ENCODE measurements around the gene FAM162B. TPM values are rescaled to one million over a fixed set of nuclear protein-coding genes. Genes with fewer than 3 reads are reported as not detected.

FAM162B gene
- total RNA-seq, 1 donor from 2014 or later = not detected

DNA sequence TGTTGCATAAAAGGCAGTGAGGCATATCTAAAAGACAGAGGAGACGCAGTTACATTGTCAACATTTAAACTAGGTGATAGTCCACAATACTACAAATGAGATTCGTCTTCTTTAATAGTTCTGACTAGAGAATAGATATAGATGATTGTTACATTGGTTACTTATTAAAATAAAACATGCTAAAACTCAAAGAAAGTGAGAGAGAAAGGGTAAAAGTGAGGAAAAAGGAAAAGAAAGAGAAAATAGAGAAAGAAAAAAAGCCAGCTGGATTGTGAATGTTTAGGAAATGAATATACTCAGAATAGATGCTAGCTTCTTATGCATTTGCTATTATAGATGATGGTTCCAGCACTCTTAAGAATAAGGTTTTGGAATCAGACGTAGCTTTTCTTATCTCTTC lies 27.7 kb upstream of the FAM162B start:
- ATAC-seq (ENCODE audit: low read depth) (no peak), DNase-seq (no peak)
- TF ChIP-seq, protein P1, sequence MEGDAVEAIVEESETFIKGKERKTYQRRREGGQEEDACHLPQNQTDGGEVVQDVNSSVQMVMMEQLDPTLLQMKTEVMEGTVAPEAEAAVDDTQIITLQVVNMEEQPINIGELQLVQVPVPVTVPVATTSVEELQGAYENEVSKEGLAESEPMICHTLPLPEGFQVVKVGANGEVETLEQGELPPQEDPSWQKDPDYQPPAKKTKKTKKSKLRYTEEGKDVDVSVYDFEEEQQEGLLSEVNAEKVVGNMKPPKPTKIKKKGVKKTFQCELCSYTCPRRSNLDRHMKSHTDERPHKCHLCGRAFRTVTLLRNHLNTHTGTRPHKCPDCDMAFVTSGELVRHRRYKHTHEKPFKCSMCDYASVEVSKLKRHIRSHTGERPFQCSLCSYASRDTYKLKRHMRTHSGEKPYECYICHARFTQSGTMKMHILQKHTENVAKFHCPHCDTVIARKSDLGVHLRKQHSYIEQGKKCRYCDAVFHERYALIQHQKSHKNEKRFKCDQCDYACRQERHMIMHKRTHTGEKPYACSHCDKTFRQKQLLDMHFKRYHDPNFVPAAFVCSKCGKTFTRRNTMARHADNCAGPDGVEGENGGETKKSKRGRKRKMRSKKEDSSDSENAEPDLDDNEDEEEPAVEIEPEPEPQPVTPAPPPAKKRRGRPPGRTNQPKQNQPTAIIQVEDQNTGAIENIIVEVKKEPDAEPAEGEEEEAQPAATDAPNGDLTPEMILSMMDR (IDR thresholded peaks at IDR 0.05) = no peak
- CTCF ChIA-PET = no interaction called here
- POLR2A ChIA-PET = no interaction called here
- Mint-ChIP-seq H3K27ac (no peak overlapping the region), H3K4me3 (no peak overlapping the region), H3K4me1 (no peaks in the 10 kb centered on the region), H3K27me3 (peaks cover 4% of the 10 kb centered on the region), H3K36me3 (ENCODE audit: low read depth) (no peaks in the 10 kb centered on the region), H3K9me3 (peaks cover 3% of the 10 kb centered on the region)
- intact Hi-C loops (cut with micrococcal nuclease) = no loop called here

DNA sequence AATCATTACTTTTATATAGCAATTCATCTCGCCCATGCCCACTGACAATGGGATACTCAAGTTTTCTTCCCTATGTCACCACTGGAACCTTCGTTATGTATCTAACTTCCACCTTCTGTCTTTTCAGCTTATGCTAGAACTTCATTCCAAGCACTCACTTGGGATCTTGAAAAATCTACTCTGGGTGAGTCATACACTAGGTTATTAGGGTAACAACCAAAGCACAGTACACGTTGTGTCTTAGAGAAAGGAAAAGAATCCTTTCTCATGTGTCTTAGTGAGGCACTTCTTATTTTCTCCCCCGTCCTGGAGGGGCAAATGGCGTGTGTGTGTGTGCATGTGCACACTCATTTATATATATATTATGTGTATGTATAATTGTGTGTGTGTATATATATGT lies 18.3 kb upstream of the FAM162B start:
- intact Hi-C loops (cut with micrococcal nuclease) = no loop called here
- Mint-ChIP-seq H3K27ac (no peak overlapping the region), H3K27me3 (peaks cover 18% of the 10 kb centered on the region), H3K9me3 (no peaks in the 10 kb centered on the region), H3K4me3 (no peak overlapping the region), H3K4me1 (no peaks in the 10 kb centered on the region), H3K36me3 (ENCODE audit: low read depth) (no peaks in the 10 kb centered on the region)
- ATAC-seq (ENCODE audit: low read depth) (no peak), DNase-seq (no peak)
- ChIA-PET CTCF (no interaction called here), POLR2A (no interaction called here)
- TF ChIP-seq, protein P1 (IDR thresholded peaks at IDR 0.05) = no peak

DNA sequence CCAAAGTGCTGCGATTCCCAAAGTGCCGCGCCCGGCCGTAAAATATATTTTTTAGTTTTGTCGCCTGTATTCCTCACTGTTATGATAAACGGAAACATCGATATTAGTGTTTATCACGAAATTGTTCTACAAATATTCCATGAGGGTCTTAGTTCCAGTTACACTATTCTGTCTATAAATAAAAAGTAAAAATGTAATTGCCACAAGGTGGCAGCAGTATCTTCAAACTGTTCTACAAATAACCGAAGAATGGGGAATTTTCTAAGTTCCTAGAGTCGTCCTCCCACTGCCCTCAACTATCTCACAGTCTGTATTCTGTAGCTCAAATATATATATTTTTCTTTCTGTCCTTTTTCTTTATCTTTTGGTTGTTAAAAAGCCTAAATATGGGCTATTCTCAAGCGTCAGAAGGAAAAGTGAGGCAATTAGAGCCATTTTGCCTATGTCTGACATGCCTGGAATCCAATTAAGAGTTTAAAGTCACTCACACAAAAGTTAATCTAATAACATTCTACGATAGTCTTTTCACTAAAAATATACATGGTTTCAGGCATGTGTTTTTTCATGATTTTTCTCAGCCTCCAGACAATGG lies 14.2 kb upstream of the FAM162B start:
- H3K36me3 Mint-ChIP-seq (ENCODE audit: low read depth) = no peaks in the 10 kb centered on the region
- ChIA-PET POLR2A (no interaction called here), CTCF (interaction anchor here (1.1 kb wide), 1 partner anchor 28 kb away, joined by 3 read pairs; no protein-coding TSS in a partner anchor)
- intact Hi-C loops (cut with micrococcal nuclease) = loop anchor here (1.0 kb wide), 2 partner anchors 68 to 190 kb away; no protein-coding TSS in a partner anchor
- TF ChIP-seq, protein P1 (IDR thresholded peaks at IDR 0.05) = no peak
- H3K27ac Mint-ChIP-seq = no peak overlapping the region
- no peaks in the 10 kb centered on the region for H3K9me3 Mint-ChIP-seq
- ATAC-seq (ENCODE audit: low read depth) (no peak), DNase-seq (no peak)
- H3K4me1 Mint-ChIP-seq = no peaks in the 10 kb centered on the region
- no peak overlapping the region for H3K4me3 Mint-ChIP-seq
- peaks cover 12% of the 10 kb centered on the region for H3K27me3 Mint-ChIP-seq

DNA sequence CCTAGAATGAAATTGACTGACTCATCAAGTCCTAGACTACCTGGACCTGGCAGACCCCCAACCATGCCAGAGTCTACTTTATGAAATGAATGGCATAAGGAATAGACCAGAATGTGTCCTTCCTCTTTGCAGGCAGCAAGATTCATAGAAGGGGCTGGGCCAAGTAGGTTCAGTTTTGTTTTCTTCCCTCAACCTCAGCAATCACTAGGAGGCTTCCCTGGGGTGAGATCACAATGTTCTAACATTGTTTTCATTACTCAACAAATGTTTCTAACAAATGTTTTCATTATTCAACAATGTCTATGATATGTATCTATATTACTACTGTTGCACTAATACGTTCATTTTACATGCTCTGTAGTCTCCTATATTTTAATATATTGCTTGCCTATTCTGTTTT lies 8.4 kb upstream of the FAM162B start:
- Mint-ChIP-seq H3K27ac (no peak overlapping the region), H3K9me3 (no peaks in the 10 kb centered on the region), H3K4me3 (no peak overlapping the region), H3K4me1 (no peaks in the 10 kb centered on the region), H3K27me3 (peaks cover 12% of the 10 kb centered on the region), H3K36me3 (ENCODE audit: low read depth) (no peaks in the 10 kb centered on the region)
- ATAC-seq (ENCODE audit: low read depth) (no peak), DNase-seq (no peak)
- ChIA-PET POLR2A (no interaction called here), CTCF (no interaction called here)
- intact Hi-C loops (cut with micrococcal nuclease) = no loop called here
- TF ChIP-seq, protein P1 (IDR thresholded peaks at IDR 0.05) = no peak

DNA sequence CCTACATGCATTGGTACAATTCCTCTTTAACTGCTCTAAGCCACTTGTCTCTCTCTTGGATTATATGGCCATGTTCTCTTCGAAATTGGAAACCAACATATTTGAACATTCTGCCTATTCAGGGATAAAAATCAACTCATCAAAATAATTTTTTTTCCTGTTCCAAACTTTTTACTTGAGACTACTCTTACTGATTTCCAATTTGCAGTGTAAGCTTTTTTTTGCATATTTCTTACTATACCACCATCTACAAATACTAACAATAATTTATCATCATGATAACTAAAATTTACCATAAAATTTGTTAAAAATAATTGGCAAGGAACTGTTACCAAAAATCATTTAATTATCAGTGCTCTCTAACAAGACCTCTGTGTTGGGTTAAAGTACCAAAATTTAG lies 6.9 kb upstream of the FAM162B start:
- CTCF ChIA-PET = no interaction called here
- POLR2A ChIA-PET = no interaction called here
- intact Hi-C loops (cut with micrococcal nuclease) = no loop called here
- H3K36me3 Mint-ChIP-seq (ENCODE audit: low read depth) = no peaks in the 10 kb centered on the region
- peaks cover 14% of the 10 kb centered on the region for H3K27me3 Mint-ChIP-seq
- H3K27ac Mint-ChIP-seq = no peak overlapping the region
- no peaks in the 10 kb centered on the region for H3K9me3 Mint-ChIP-seq
- ATAC-seq (ENCODE audit: low read depth) = no peak
- H3K4me3 Mint-ChIP-seq = no peak overlapping the region
- DNase-seq = no peak
- H3K4me1 Mint-ChIP-seq = no peaks in the 10 kb centered on the region
- TF ChIP-seq, protein P1 (IDR thresholded peaks at IDR 0.05) = no peak
